HG02588 (cell line): ENCODE measurements around the gene S100A1.

ENCODE experiments used
- ATAC-seq: cut with Tn5 transposase; IDR thresholded peaks from one replicate; pipeline ENCODE4 v1.9.1; 2021; ENCODE audit warnings: mild to moderate bottlenecking, moderate library complexity; ENCODE audit not compliant: unreplicated experiment

S100A1 gene

GRCh38 chr1:153679337-153680119 is 51.3 kb downstream of the S100A1 start:
- no peak for ATAC-seq

GRCh38 chr1:153680120-153680403 is 51.8 kb downstream of the S100A1 start:
- no peak for ATAC-seq
